Keratinocyte (primary cell): ENCODE data around the gene LIM2.

Experiments used
- EZH2 ChIP-seq: IDR thresholded peaks from one replicate; pipeline ENCODE4 v1.6.1; 2012; ENCODE audit warnings: inconsistent platforms, mild to moderate bottlenecking, low read length, moderate library complexity
- TF ChIP-seq, protein P1 (sequence below), 3 experiments: IDR thresholded peaks in 1 of 3; conservative IDR thresholded peaks in 1 of 3; optimal IDR thresholded peaks in 1 of 3; 2 replicates in 2 of 3; 3 replicates in 1 of 3; pipeline versions ENCODE3 to v1.5.1; 2011; ENCODE audit warnings: low read length in 3 of 3, mild to moderate bottlenecking in 3 of 3, moderate library complexity in 2 of 3, control low read depth in 1 of 3, inconsistent platforms in 1 of 3; ENCODE audit not compliant: insufficient read depth in 2 of 3; ENCODE audit errors: extremely low read depth in 1 of 3

DNA sequence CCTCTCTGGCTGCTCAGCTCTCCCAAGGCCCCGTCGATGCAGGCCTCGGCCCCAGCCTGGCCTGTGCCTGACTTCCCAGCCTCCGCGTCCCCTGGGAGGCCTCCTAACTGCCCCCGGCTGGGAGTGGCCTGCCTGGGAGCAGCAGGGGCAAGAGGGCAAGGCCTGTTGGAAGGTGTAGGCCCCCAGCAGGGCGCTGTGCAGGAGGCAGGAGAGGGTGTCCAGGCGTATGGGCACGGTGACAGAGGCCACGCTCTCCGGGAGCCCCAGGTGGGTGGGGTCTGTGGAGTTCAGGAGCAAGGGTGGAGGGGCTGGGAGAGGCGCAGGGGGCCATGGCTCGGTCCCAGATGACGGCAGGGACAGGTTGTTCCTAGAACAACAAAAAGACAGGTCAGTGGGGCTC lies 1.4 kb upstream of the LIM2 start:
- TF ChIP-seq, protein P1, sequence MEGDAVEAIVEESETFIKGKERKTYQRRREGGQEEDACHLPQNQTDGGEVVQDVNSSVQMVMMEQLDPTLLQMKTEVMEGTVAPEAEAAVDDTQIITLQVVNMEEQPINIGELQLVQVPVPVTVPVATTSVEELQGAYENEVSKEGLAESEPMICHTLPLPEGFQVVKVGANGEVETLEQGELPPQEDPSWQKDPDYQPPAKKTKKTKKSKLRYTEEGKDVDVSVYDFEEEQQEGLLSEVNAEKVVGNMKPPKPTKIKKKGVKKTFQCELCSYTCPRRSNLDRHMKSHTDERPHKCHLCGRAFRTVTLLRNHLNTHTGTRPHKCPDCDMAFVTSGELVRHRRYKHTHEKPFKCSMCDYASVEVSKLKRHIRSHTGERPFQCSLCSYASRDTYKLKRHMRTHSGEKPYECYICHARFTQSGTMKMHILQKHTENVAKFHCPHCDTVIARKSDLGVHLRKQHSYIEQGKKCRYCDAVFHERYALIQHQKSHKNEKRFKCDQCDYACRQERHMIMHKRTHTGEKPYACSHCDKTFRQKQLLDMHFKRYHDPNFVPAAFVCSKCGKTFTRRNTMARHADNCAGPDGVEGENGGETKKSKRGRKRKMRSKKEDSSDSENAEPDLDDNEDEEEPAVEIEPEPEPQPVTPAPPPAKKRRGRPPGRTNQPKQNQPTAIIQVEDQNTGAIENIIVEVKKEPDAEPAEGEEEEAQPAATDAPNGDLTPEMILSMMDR (optimal IDR thresholded peaks at IDR 0.05 in 1 of 3, IDR thresholded peaks at IDR 0.05 in 1 of 3, conservative IDR thresholded peaks at IDR 0.05 in 1 of 3; ENCODE audit: extremely low read depth in 1 of 3, insufficient read depth in 2 of 3, low read length in 3 of 3), result no peak
- TF ChIP-seq EZH2, result no peak
